ENCODE measurements around the gene C22orf39.
"Not testable (repeated sequence)": the region's sequence is repeated elsewhere in the genome, so short reads cannot be mapped to it uniquely, and the experiment has no call there.

The C22orf39 gene

GRCh38 chr22:19450363-19451175, 3.1 kb upstream of the C22orf39 start:
- DNase-seq, result no peak

DNA sequence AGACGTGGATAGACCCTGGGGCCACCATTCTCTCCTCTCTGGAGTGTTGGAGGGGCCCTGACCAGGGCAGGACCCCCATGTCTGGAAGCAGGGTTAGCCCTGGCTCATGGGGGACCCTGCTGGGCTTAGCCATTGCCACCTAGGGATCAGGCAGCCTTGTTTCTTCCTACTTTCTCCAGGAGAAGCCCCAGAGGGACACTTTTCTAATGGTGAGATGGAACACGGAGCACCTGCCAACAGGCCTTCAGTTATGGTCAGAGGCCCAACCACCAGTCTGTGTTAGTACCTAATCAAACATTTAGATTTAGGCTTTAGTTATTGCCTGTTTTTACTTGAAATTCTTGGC, 1.9 kb upstream of the C22orf39 start:
- DNase-seq, result no peak

- peak; percentile 2 for DNase-seq
Measured at GRCh38 chr22:19448739-19449421, 1.4 kb upstream of the C22orf39 start.

- peak; percentile 89 for DNase-seq
Measured at GRCh38 chr22:19448076-19448607, 631 bp upstream of the C22orf39 start.

DNA sequence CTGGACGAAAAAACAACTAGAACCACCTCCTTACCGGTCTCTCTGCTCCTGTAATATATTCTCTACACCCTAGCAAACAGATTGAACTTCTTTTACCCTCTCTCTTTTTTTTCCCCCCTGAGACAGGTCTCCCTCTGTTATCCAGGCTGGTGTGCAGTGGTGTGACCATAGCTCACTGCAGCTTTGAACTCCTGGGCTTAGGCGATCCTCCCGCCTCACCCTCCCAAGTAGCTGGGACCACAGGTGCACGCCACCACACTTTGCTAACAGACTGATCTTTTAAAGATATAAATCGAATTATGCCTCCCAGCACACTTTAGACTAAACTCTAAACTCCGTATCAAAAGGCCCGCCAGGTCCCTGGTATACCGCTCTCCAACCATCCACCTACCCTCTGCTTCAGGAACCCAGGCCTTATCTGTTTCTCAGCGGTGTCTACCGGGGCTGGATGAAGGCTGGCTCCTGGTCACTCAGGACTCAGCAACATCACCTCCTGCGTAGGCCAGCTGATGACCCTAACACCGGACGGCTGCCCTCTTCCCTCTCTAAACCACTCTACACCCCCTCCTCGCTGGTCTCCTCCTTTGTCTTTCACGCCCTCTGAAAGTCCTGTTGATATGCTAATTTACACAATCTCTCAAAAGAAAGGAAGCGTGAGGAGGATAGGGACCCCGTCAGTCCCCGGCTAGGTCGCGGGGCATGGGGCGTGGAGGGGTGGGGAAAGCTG, 745 bp downstream of the C22orf39 start:
- DNase-seq, result peak; percentile 64

GRCh38 chr22:19445279-19445982, 2.1 kb downstream of the C22orf39 start:
- not testable (repeated sequence) for DNase-seq

DNA sequence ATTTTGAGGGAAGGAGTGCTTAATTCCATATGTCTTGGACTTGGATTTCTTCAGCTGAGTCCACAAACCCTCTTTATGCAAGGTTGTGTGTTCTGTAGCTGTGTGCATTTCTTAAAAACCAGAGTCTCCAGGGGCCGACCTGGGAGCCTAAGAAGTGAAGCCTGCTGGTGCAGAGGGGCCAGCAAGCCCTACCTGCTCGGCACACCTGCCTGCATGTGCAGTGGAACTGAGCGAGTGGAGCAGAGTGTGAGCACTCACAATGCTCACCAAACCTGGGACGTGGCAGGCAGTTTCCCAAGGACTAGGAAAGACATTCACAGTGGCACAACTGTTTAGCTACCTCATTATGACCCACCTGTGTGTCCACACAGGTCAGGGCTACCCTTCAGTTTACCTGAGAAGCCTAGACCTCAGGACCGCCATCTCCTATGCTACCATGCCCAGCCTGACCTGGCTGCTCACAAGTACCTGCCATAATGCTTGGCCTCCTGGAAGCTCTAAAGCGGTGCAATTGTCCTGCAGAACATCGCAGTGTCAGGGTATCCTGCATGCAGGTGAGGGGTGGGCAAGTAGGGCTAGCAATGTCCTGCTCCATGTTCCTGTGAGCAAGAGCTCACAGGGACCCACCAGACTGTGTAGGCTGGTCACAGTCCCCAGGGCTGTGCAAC, 3.8 kb downstream of the C22orf39 start:
- no peak for DNase-seq

DNA sequence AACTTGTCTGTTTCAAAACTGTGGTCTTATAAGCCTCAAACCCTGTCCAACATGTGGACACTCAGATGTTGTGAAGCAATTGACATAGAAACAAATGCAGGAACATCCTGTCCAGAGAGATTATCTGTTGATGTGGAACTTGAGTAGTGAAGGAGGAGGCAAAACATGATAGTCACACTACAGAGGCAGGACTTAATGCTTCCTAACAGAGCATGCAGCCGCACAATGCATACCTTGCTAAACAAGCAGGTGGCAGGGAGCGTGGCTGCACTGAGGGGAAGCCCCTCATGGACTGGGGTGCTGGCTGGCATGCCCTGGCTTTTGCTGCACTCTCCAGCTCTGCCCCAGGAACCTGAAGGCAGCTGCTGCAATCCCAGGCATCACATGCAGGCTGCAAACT, 5.3 kb downstream of the C22orf39 start:
- no peak for DNase-seq

GRCh38 chr22:19440411-19441195, 6.9 kb downstream of the C22orf39 start:
- DNase-seq, result no peak

DNA sequence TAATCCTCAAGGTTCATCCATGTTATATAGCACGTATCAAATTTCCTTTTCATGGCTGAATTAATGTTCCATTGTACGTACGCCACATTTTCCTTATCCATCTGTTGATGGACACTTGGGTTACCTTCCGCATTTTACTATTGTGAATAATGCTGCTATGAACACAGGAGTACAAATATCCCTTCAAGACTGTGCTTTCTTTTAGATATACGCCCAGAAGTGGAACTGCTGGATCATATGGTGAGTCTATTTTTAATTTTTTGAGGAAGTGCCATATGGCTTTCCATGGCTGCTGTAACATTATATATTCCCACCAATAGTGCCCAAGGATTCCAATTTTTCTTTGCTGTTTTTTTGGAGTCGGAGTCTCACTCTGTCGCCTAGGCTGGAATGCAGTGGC, 9.2 kb downstream of the C22orf39 start:
- no peak for DNase-seq

- DNase-seq, result not testable (repeated sequence)
Measured at GRCh38 chr22:19436444-19437161, 10.9 kb downstream of the C22orf39 start.

- DNase-seq, result no peak
Measured at GRCh38 chr22:19434829-19435580, 12.5 kb downstream of the C22orf39 start.

- DNase-seq, result no peak
Measured at GRCh38 chr22:19434401-19434800, 13.1 kb downstream of the C22orf39 start.

GRCh38 chr22:19432133-19432851, 15.2 kb downstream of the C22orf39 start, which contains the start of gene MRPL40:
TSS of gene MRPL40 (plus strand) at chr22:19432545. CDS start at chr22:19432555, 10 bp downstream.
- DNase-seq, result peak; percentile 96

DNA sequence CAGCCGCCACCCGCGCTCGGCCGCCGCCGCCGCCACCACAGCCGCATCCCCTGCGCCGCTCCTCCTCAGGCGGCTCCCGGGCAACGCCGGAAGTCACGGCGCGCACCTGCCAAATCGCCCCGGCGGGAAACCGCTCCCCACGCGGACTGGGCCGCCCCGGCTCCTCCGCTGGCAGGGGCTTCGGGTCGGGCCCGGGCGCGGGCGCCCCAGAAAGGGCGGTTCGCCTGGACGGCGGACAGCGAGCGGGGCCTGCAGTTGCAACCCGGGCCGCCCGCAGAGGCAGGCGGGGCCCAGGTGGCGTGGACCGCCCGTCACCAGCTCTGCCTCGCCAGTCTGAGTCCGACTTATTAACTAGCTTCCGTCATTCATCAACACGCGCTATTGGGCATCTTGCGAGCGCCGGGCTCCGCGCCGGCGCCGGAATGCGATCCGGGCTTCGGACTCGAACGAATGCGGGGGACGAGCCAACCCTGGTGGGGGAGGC, 15.8 kb downstream of the C22orf39 start, which contains the start of gene HIRA:
Gene HIRA (minus strand): TSS at position 85 of the 484 bp plus-strand sequence. CDS start 257 bp downstream, outside the sequence.
- peak; percentile 91 for DNase-seq

DNA sequence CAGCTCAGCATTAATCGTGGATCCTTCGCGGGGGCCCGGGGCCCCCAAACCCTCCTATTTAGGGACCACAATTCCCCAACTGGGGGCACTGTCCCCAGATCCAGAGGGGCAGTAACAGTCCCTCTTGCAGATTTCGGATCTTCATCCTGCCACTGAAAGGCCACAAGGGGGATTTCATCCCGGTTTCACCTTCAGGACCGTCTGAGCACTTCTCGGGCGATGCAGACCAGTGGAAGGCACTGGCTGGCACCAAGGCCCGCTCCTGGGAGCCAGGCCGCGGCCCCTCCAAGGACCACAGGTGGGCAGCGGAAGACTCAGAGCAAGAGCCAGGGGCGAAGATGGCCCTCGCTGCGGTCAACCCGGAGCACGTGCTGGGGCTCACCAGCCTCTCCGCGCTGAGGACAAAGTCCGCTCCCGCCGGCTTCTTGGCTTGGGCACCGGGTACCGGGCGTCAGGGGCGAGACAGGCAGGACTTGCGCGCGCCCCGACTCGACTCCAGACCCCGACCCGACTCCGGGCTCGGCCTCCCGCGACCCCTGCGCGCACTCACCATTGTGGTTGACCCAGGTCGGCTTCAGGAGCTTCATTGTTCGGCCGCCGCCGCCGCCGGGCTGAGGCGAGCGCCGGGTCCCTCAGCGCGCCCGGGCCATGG, 16.5 kb downstream of the C22orf39 start:
- DNase-seq, result peak; percentile 65

DNA sequence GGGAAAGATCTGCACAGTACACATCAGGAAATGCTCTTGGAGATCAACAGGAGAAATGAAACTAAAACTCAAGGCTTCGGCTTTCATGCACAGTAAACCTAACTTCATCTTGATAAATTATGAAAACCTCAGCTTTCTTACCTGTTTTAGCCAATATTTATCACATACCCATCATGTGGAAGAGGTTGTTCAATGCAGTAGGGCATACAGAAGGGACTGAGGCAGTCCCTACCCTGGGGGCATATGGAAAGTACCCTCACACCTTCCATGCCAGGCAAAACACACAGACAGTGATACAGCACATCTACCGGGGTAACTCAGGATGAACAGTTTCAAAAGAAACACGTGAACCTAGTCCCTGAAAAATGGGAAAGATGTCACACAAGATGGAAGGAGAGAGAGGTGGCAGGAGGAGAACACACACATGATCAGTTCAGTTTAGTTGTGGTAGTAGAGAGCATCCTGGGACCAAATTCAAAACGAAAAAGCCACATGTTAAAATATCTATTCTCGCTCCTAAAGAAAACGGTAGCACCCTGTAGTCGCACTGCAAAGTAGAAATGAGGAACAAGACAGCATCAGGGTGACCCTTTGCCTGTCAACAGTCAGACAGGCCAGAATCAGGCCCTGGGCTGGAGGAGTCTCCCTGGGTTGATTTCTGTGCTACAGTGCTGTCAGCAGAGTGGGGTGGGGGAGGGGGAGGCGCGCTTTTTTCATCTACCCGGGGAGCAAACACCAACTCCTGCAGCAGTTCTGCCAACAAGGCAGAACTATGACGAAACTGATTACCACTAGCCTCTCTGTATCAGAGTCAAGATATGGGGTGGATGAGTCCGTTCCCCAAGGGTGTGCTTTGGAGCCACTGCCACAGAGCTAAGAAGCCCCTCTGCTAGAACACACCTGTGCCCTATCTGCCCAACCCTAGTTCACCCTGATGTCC, 17.3 kb downstream of the C22orf39 start:
- no peak for DNase-seq
